IPS-NIHi11 (cell line): ENCODE data around the gene FCN3.

Experiments
- DNase-seq: peaks from one replicate; pipeline ENCODE4 v3.0.0; 2012; ENCODE audit warnings: mixed read lengths, low spot score

FCN3 gene

DNA sequence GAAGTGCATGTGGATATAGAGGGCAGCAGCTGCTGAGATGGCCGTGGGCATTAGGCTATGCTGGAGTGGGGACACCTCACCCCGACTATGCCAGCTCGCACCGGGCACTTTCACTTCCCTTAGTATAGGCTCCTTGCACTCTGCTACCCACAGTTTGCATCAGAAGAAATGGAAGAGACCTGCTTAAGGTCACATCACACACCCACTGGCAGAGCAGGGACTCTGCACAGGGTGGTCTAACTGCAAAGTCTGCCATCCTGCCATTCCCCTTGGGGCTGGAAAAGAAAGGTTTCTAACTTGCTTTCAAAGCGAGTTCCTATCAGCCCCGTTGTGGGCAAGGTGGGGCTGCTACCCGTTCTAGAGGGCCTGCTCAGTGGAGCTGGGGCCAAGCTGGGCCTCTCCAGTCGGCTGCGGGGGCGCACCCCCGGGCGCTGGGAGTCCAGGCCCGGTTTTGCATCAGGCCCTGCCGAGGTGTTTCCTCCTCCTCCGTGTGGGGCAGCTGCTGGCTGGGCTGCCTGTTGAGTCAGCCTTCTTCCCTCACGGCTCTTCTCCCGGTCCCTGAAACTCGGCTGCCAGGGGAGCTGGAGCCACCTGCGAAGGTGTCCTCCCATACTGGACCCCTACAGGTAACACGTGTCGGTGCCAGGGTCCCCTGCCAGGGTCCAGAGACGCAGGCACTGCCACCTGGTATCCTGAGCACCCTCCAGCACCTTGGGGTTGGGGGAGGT, 32.9 kb downstream of the FCN3 start, which contains the start of gene SYTL1:
Gene SYTL1, plus strand, starts transcription at position 498 of the 728 bp plus-strand sequence. CDS start 3,313 bp downstream, outside the sequence.
- DNase-seq: peak; percentile 88

DNA sequence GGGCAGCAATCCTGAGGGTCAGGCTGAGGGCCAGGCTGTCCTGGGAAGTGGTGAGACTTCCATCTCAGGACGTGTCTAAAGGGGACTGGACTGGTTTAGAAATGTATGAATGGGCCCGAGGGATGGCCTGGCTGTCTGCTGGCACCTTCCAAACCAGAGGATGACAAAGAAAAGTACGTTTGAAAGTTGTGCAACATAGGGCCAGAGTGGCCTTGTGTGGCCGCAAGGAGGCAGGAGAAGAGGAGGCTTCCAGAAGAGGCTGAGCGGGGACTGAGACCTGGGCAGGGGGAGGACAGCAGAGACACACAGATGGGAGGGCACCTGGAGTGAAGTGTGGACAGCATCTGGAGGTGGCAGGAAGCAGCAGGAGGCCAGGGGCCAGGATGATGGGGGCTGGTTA, 35.4 kb downstream of the FCN3 start:
- no peak for DNase-seq

DNA sequence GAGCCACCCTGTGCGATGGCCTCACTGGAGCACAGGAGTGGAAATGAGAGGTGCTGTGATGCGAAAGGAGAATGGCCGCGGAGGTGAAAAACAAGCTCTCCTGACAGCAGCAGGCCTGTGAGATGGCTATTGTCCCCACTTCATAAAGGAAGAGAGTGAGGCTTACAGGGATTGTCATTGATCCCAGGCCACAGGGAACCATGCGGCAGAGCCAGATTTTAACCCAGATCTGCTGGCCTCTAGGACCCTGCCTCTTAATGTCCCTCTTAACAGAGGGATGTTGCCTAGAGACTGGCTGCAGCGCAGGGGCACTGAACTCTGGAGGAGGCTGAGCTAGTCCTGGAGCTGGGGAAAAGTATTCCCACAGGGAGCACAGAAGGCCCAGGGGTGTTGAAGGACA, 35.9 kb downstream of the FCN3 start:
- DNase-seq: no peak

DNA sequence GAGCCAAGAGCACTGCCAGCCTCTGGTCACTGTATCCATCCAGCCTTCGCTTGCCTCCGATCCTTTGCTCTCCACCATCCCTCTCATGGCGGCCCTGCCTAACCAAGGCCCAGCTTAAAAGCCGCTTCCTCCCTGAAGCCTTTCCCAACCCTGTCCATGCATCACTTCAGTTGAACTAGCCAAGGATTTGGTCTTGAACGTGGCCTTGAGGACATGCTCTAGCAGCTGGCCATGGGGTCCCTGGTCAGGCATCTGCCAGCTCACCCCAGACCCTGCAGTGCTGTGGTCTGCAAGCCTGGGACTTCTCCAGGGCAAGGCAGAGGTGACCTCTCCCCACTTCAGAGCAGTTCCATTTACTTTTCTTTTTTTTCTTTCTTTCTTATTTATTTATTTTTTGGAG, 37.9 kb downstream of the FCN3 start:
- no peak for DNase-seq

DNA sequence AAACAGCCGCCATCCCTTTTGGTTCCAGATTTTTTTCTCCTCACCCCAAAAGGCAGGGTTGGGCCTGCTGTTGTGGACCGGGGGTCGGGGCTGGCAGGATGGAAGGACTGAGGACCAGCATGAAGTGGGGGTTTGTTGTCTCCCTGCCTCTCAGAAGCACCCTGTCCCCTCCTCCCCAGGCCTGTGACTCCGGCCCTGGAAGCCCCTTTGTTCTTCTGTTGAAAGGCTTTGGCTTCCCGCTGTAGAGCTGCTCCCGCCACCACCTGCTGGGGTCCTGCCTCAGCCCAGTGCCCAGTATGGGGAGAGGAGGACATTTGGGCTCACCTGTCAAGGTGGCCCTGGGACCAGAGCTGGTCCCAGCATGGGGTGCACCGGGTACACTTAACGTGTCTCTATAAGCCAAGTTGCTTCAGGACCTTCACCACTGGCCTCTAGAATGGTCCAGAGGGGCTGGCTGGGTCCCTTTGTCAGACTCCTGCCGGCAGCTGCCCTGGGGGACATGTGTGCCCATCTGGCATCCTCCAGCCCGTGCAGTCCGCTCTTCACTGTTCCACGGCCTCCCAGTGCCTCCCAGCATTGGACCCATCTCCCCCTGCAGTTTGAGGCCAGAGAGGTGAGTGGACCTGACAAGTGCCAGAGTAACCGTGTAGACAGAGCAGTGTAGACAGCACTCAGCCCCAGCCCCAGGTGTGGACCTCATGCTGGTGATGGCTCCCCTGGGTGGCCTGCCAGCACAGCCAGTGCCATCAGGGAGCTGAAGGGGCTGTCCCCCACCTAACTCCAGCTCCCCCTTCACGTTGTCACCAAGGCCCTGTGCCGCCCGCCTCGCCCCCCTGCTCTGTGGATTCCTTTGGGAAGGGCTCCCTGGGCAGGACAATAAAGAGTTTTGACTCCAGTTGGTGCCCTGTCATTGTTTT, 38.9 kb downstream of the FCN3 start:
- DNase-seq: no peak

DNA sequence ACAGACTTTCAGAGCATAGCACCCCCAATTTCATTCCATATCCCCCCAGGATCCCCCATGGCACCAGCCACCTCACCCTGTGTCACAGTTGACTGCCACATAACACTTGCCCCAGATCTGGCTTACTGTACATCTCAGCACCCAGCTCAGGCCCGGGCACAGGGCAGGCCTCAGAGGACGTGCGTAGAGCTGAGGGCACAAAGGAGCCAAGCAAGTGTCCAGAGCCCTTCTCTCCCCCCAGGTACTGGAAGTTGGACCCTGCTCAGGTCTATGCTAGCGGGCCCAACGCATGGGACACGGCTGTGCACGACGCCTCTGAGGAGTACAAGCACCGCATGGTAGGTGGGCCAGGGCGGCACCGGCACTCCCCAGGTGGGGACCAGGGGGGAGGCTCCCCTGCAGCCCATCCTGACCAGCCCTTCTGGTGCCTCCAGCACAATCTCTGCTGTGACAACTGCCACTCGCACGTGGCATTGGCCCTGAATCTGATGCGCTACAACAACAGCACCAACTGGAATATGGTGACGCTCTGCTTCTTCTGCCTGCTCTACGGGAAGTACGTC, 40.8 kb downstream of the FCN3 start:
- no peak for DNase-seq

DNA sequence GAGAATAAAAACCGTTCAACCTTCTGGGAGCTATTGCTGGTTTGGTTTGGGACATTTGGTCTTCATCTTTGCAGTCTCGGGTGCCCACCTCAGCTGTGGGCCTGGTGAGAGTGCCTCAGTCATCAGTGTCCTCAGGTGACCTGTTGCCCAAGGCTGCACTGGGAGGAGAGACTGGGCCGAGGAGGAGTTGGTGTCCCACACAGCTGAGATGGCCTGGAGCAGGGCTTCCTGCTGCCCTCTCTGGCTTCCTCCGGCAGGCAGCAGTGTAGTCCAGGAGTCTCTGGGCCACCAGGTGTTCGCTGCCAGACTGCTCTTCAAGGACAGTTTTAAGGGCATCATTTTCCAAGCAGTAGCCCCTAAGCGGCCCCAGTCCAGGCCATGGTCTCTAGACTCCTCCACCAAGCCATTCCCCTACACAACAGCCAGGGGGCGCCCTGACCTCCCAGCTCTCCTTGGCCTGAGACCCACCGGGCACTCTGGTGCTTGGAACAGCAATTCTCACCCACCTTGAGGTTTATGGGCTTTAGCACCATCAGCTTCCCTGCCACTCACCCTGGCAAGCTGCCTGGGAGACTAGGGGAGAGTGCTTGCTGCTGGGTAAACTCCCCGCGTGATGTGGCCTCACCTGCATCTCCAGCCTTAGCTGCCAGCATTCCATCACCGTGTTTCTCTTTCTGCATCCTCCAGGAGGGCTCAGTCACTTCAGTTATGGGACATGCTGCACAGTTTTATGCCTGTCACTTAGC, 41.9 kb downstream of the FCN3 start:
- DNase-seq: peak; percentile 94

DNA sequence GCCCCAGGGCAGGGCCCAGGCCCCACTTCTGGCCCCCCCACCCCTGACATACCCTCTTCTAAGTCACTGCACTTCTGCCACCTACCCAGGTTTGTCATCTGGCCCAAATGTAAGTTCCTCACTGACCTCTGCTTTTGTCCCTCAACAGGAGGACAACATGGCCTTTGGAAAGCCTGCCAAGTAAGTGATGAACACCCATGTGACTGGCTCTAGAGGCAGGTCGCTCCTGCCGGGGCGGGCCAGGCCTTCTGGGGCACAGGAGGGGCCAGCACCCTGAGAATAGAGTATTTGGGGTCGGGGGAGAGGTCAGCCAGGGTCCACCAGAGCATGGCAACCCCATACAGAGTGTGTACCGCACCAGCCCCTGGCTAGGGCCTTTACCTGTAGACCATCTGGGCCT, 42.7 kb downstream of the FCN3 start:
- DNase-seq: no peak

DNA sequence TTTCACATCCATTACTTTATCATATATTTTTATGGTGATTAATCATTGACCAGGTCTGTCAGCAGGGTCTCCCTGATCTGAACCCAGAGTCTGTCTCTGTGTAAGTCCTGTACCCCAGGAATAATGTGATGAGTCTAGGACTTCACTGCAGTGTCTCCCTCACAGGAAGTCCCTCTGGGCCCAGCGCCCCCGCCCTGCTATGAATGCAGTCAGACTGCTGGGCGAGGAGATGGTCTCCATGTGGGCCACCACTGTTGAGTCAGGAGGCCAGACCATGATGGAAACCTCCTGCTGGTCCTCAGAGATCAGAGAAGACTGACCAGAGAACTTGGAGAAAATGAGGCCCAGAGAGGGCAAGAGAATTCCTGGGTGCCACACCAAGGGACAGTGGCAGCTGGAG, 43.2 kb downstream of the FCN3 start:
- DNase-seq: no peak

DNA sequence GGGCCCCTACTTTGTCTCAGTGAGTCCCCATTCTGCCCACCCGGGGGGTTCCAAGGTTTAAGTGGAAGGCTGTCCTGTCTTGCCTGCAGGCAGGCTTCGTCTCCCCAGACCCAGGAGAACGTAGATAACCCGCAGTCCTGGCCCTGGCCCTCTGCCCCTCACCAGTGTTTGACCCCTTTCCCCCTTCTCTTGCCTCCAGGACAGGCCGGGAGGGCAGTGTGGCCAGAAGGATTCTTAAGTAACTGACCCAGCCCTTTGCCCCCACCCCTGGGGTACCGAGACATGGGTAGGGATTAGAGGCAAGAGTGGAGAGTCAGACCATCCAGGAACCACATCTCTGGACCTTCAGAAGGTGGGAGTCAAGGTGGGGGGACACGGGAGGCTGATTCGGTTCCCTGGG, 43.8 kb downstream of the FCN3 start:
- no peak for DNase-seq

DNA sequence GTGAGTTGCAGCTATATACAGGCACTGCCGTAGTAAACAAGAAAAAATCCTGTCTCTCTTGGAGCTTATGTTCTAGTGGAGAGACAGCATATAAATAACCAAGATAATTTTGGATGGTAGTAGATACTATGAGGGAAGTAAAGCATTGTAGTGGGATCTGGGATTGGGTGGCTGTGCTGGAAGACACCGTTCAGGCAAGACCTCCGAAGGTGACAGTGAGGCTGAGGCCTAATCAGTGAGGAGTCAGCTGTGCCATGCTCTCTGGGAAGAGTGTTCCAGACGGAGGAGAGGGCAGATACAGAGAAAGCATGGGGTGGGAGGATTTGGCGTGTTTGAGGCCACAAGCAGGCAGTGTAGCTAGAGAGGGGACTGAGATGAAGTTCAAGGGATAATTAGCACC, 46.7 kb downstream of the FCN3 start:
- DNase-seq: no peak

DNA sequence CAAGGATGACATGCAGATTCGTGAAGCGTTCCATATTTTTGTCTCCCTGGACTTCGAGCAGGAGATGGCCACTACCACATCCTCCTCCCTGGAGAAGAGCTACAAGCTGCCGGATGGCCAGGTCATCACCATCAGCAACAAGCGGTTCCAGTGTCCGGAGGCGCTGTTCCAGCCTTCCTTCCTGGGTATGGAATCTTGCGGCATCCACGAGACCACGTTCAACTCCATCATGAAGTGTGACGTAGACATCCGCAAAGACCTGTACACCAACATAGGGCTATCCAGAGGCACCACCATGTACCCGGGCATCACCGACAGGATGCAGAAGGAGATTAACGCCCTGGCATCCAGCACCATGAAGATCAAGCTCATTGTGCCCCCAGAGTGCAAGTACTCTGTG, 49.3 kb downstream of the FCN3 start:
- no peak for DNase-seq

DNA sequence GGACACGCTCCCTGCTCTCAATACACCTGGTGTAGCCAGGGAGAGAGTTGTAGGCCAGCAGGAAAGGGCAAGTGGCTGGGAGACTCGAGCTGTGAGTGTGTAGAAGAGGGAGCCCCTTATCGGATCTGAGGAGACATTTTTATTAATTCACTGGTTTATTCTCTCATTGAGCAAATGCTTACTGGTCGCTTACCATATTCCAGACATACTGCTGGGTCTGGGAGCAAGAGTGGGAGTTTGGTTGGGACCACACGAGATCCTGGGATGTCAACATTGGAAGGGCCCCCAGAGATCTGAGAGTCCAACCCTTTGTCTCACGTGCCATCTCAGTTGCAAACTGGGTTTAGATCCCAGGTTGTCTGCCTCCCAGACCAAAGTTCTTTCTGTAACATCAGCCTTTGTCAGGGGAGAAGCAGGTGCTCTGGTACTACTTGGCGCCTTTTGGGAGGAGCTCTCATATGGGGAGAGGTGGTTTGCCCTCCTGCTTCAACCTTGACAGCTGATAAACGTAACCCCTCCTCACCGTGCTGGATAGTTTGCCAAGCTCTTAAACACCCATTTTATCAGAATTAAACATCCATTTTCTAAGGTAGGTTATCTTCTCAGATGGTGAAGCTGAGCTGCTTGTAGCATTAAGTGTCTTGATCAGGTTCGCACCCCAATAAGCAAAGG, 51.9 kb downstream of the FCN3 start:
- no peak for DNase-seq

DNA sequence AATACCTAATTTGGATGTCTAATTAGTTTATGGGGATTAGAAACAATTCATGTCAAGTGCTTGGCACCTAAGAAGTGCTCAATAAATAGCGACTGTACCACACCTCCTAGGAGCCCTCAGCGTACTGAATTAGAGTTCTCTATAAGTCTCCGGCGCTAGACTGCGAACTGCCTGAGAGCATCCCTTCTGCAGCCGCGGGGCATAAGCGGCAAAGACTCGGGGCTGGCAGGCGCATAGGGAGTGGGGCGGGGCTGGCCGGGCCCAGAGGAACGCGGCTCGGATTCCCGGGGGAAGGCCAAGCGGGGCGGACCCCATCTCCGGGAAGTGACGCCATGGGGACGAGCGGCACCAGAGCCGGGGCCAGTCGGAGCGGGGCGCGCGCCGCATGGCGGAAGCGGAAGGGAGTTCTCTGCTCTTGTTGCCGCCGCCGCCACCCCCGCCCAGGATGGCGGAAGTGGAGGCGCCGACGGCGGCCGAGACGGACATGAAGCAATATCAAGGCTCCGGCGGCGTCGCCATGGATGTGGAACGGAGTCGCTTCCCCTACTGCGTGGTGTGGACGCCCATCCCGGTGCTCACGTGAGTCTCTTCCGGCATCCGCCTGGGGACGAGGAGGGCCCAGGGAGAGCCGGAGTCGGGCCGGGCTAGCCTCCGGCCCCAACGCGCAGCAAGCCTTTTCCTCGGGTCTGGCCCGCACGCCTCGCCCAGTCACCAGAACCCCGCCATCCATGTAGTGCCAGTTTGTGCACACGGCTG, 52.6 kb downstream of the FCN3 start, which contains the start of gene TMEM222:
Gene TMEM222, plus strand, starts transcription at position 351 of the 756 bp plus-strand sequence. Its CDS starts 35 bp downstream, at position 386.
- peak; percentile 99 for DNase-seq
